Ishikawa (cell line): Measurements from ENCODE around the gene SAA1.

ENCODE experiments used
- CEBPB ChIP-seq: IDR thresholded peaks from 2 replicates; pipeline ENCODE4 v1.6.1; 2012
- CREB1 ChIP-seq: IDR thresholded peaks from 2 replicates; pipeline ENCODE4 v1.6.1; 2012; ENCODE audit warnings: low read depth
- EGR1 ChIP-seq: IDR thresholded peaks from 2 replicates; pipeline ENCODE4 v1.6.1; 2012
- EP300 ChIP-seq: IDR thresholded peaks from 2 replicates; pipeline ENCODE4 v1.6.1; 2012; ENCODE audit warnings: borderline replicate concordance
- FOXM1 ChIP-seq: IDR thresholded peaks from 2 replicates; pipeline ENCODE4 v1.6.1; 2012; ENCODE audit warnings: low read depth, borderline replicate concordance
- MAX ChIP-seq: IDR thresholded peaks from 2 replicates; pipeline ENCODE4 v1.6.1; 2012
- NFIC ChIP-seq: IDR thresholded peaks from 2 replicates; pipeline ENCODE4 v1.6.1; 2012
- RAD21 ChIP-seq: IDR thresholded peaks from 2 replicates; pipeline ENCODE4 v1.6.1; 2012; ENCODE audit warnings: low read depth
- REST ChIP-seq: IDR thresholded peaks from 2 replicates; pipeline ENCODE4 v1.6.1; 2012; ENCODE audit warnings: low read depth, mild to moderate bottlenecking
- TAF1 ChIP-seq: IDR thresholded peaks from 2 replicates; pipeline ENCODE4 v1.6.1; 2012; ENCODE audit warnings: low read depth, mild to moderate bottlenecking
- TEAD4 ChIP-seq: IDR thresholded peaks from 2 replicates; pipeline ENCODE4 v1.6.1; 2012
- USF1 ChIP-seq: IDR thresholded peaks from 2 replicates; pipeline ENCODE4 v1.6.1; 2012
- YY1 ChIP-seq: IDR thresholded peaks from 2 replicates; pipeline ENCODE4 v1.6.1; 2012; ENCODE audit warnings: low read depth
- ZBTB7A ChIP-seq: IDR thresholded peaks from 2 replicates; pipeline ENCODE4 v1.6.1; 2012; ENCODE audit warnings: low read depth

- TF ChIP-seq RAD21 = no peak
- no peak for TF ChIP-seq YY1
- no peak for TF ChIP-seq FOXM1
- TF ChIP-seq MAX = no peak
- no peak for TF ChIP-seq ZBTB7A
- TF ChIP-seq NFIC = no peak
- no peak for TF ChIP-seq EP300
- no peak for TF ChIP-seq EGR1
- no peak for TF ChIP-seq REST
- no peak for TF ChIP-seq TEAD4
- TF ChIP-seq CEBPB = no peak
- no peak for TF ChIP-seq CREB1
- TF ChIP-seq TAF1 = no peak
- no peak for TF ChIP-seq USF1
Measured at GRCh38 chr11:18313965-18314763, 48.1 kb downstream of the SAA1 start.
